Endothelial cell of umbilical vein (primary cell): ENCODE results near the gene QRFP. TPM values are rescaled to one million over a fixed set of nuclear protein-coding genes. Genes with fewer than 3 reads are reported as not detected.

Experiments used
- BruUV-seq: library from RNA; stranded (reverse); fragments of 400-500 nt; replicated peaks from 2 replicates; lab custom pipeline; 2021; lab: Mats Ljungman, UMichigan
- CTCF ChIA-PET: fragments of 300-600, 350-600 bp; sonication (Branson Sonifier 250); formaldehyde crosslinking; loops from one replicate; lab custom pipeline; 2021; ENCODE audit warnings: antibody characterized with exemption, inconsistent platforms; lab: Charles Lee
- POLR2A ChIA-PET: fragments of 300-600, 350-600 bp; sonication (Branson Sonifier 250); formaldehyde crosslinking; loops from one replicate; lab custom pipeline; 2021; ENCODE audit warnings: antibody characterized with exemption, inconsistent platforms; lab: Charles Lee
- DNase-seq: peaks from one replicate; pipeline ENCODE4 v3.0.0-alpha.2; 2011; ENCODE audit warnings: low read depth, low spot score
- FAIRE-seq: peaks from 2 replicates; lab custom pipeline; 2011; peaks lifted over from hg19 to GRCh38; lab: Jason Lieb, UNC
- H2AFZ ChIP-seq: 2 replicates; pipeline ENCODE4 v1.6.0; 2012; ENCODE audit warnings: low read depth, low read length, control low read depth, inconsistent platforms
- H3K27ac ChIP-seq: 2 replicates; pipeline ENCODE4 v1.5.1; 2011; ENCODE audit warnings: low read depth, mild to moderate bottlenecking, control low read depth, low read length, moderate library complexity; ENCODE audit not compliant: insufficient read depth
- H3K27me3 ChIP-seq, 2 experiments: 2 replicates each; pipeline versions ENCODE4 v1.6.0 to v1.6.1; 2011; ENCODE audit warnings: low read length in 2 of 2, mixed read lengths in 1 of 2; ENCODE audit not compliant: control insufficient read depth in 2 of 2, insufficient read depth in 2 of 2
- H3K36me3 ChIP-seq, 2 experiments: 2 replicates in 1 of 2; 3 replicates in 1 of 2; pipeline ENCODE4 v1.5.1; 2011; ENCODE audit warnings: low read length in 2 of 2, mild to moderate bottlenecking in 1 of 2, moderate library complexity in 1 of 2; ENCODE audit not compliant: control insufficient read depth in 2 of 2, insufficient read depth in 2 of 2; ENCODE audit errors: extremely low read depth in 1 of 2
- H3K4me1 ChIP-seq: 3 replicates; pipeline ENCODE4 v1.5.1; 2011; ENCODE audit warnings: mild to moderate bottlenecking, low read length; ENCODE audit not compliant: control insufficient read depth, insufficient read depth; ENCODE audit errors: extremely low read depth
- H3K4me2 ChIP-seq: 2 replicates; pipeline ENCODE4 v1.6.1; 2011; ENCODE audit warnings: low read length, control low read depth, mixed read lengths; ENCODE audit not compliant: insufficient read depth
- H3K4me3 ChIP-seq, 3 experiments: fragments of 200-600 bp in 1 of 3; sonication (generic), shearing (Covaris generic) in 1 of 3; replicated peaks in 1 of 3; 2 replicates each; pipeline ENCODE4 v1.5.1; 2011 to 2016; ENCODE audit warnings: control low read depth in 3 of 3, low read length in 3 of 3, mild to moderate bottlenecking in 2 of 3, inconsistent platforms in 1 of 3, low read depth in 1 of 3, moderate library complexity in 1 of 3; ENCODE audit not compliant: insufficient read depth in 1 of 3
- H3K79me2 ChIP-seq: 2 replicates; pipeline ENCODE4 v1.6.0; 2012; ENCODE audit warnings: low read length, inconsistent platforms; ENCODE audit not compliant: control insufficient read depth, insufficient read depth
- H3K9ac ChIP-seq: replicated peaks from 2 replicates; pipeline ENCODE3; 2011; ENCODE audit warnings: low read length, control low read depth; ENCODE audit not compliant: insufficient read depth; ENCODE audit errors: extremely low read depth
- H3K9me1 ChIP-seq: replicated peaks from 3 replicates; pipeline ENCODE4 v1.6.0; 2011; ENCODE audit warnings: mild to moderate bottlenecking, low read length; ENCODE audit not compliant: control insufficient read depth, insufficient read depth; ENCODE audit errors: extremely low read depth
- H3K9me3 ChIP-seq: replicated peaks from 2 replicates; pipeline ENCODE4 v1.5.1; 2012; ENCODE audit warnings: low read length, inconsistent platforms; ENCODE audit not compliant: control insufficient read depth, insufficient read depth
- H4K20me1 ChIP-seq: replicated peaks from 2 replicates; pipeline ENCODE3; 2011; ENCODE audit warnings: mild to moderate bottlenecking, low read length; ENCODE audit not compliant: control insufficient read depth, insufficient read depth; ENCODE audit errors: extremely low read depth
- EZH2 ChIP-seq: IDR thresholded peaks from 2 replicates; pipeline ENCODE4 v1.6.1; 2012; ENCODE audit warnings: borderline replicate concordance, low read depth, mild to moderate bottlenecking, moderate library complexity, low read length, inconsistent platforms; ENCODE audit not compliant: severe bottlenecking
- FOS ChIP-seq: IDR thresholded peaks from 2 replicates; pipeline ENCODE4 v1.6.1; 2011; ENCODE audit warnings: mild to moderate bottlenecking, low read length, moderate library complexity, borderline replicate concordance; ENCODE audit not compliant: insufficient read depth
- MYC ChIP-seq: IDR thresholded peaks from one replicate; pipeline ENCODE4 v1.6.1; 2011; ENCODE audit warnings: mild to moderate bottlenecking, low read depth, low read length
- POLR2A ChIP-seq: IDR thresholded peaks from 2 replicates; pipeline ENCODE4 v1.6.1; 2012; ENCODE audit warnings: low read depth, mild to moderate bottlenecking, control low read depth, low read length
- dilution Hi-C: fragments of 300-500 bp; cut with MboI; formaldehyde crosslinking; loops from one replicate; pipeline ENCODE4 v1.15.0; 2019; ENCODE audit warnings: low sequenced_read_pairs; ENCODE audit not compliant: extremely low pct_ligation_motif_present
- intact Hi-C: fragments of 100-400 bp; cut with micrococcal nuclease; formaldehyde crosslinking; loops from one replicate; pipeline ENCODE4 v1.10.0; 2022
- polyA plus RNA-seq, 4 experiments: library from polyadenylated mRNA; depleted of rRNA in 3 of 4; stranded (reverse) in 3 of 4; unstranded in 1 of 4; fragments of >200 nt; gene quantifications; 2 replicates each; pipeline versions ENCODE4 v1.2.1 to v1.2.3, GENCODE V29; 2011 to 2012; ENCODE audit warnings: missing spikeins in 1 of 4
- total RNA-seq: library from RNA; stranded (reverse); gene quantifications from 2 replicates; pipeline ENCODE4 v1.2.3, GENCODE V29; 2021
- TF ChIP-seq, protein P1 (sequence below): IDR thresholded peaks from 2 replicates; pipeline ENCODE4 v1.6.1; 2011; ENCODE audit not compliant: insufficient read depth, insufficient read length

Gene QRFP
- total and polyA plus RNA-seq, 2 donors (not counting 3 experiments of a cell fraction or from before 2014, with no cell fraction given) = not detected

- Histone ChIP-seq H4K20me1 (no peaks in the 10 kb centered on the region), H3K27ac (no peak overlapping the region), H3K27me3 (peaks cover 10 to 12% of the 10 kb centered on the region in 2 experiments), H3K36me3 (no peaks in the 10 kb centered on the region), H3K9me3 (no peaks in the 10 kb centered on the region), H2AFZ (no peak overlapping the region), H3K9me1 (no peaks in the 10 kb centered on the region), H3K4me2 (no peak overlapping the region), H3K4me3 (no peak overlapping the region), H3K4me1 (no peaks in the 10 kb centered on the region), H3K9ac (no peak overlapping the region), H3K79me2 (no peaks in the 10 kb centered on the region)
- ChIA-PET POLR2A (no interaction called here), CTCF (interaction anchor here (1.3 to 2.1 kb wide), 4 partner anchors 43 to 78 kb away, joined by 3 to 11 read pairs (median 6); no protein-coding TSS in a partner anchor)
- intact Hi-C loops (no loop called here), dilution Hi-C loops (no loop called here)
- DNase-seq (no peak), FAIRE-seq (no peak)
- BruUV-seq = no TSS peak
- TF ChIP-seq MYC (no peak), EZH2 (no peak), POLR2A (no peak), FOS (no peak)
- TF ChIP-seq, protein P1, sequence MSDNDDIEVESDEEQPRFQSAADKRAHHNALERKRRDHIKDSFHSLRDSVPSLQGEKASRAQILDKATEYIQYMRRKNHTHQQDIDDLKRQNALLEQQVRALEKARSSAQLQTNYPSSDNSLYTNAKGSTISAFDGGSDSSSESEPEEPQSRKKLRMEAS = no peak
Measured at GRCh38 chr9:130944510-130945058, 48.0 kb upstream of the QRFP start.

DNA sequence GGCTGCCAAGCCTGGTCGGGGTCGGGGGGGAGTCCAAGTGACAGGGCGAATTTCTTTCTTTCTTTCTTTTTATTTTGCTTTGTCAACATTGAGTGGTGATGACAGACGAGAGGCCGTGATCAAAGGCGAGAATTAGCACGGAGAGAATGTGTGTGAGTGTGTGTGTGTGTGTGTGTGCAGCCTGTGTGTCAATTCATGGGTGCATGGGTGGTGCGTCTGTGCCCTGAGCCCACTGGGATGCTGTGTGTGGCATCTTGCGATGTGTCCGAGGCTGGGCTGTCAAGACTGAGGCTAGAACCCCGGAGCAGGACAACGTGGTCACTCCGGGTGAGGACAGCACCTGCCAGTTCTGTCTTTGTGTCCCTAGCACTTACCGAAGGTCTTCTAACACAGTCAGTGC is 47.2 kb upstream of the QRFP start:
- Histone ChIP-seq H3K4me3 (no peak overlapping the region), H2AFZ (no peak overlapping the region), H3K79me2 (no peaks in the 10 kb centered on the region), H3K4me2 (no peak overlapping the region), H3K36me3 (no peaks in the 10 kb centered on the region), H3K4me1 (no peaks in the 10 kb centered on the region), H3K27me3 (peaks cover 10 to 18% of the 10 kb centered on the region in 2 experiments), H3K9me1 (no peaks in the 10 kb centered on the region), H4K20me1 (no peaks in the 10 kb centered on the region), H3K9ac (no peak overlapping the region), H3K9me3 (no peaks in the 10 kb centered on the region), H3K27ac (no peak overlapping the region)
- ChIA-PET CTCF (interaction anchor here (1.0 to 1.4 kb wide), 5 partner anchors 10 to 243 kb away, joined by 3 read pairs; no protein-coding TSS in a partner anchor), POLR2A (no interaction called here)
- no peak for FAIRE-seq
- no TSS peak for BruUV-seq
- dilution Hi-C loops (no loop called here), intact Hi-C loops (no loop called here)
- no peak for TF ChIP-seq POLR2A
- TF ChIP-seq MYC = no peak
- TF ChIP-seq, protein P1 = no peak
- no peak for DNase-seq
